Activated CD4-positive, alpha-beta memory T cell treated with anti-CD3 and anti-CD28 coated beads for 36 hours (primary cell): ENCODE measurements around the gene SDK1. TPM values are rescaled to one million over a fixed set of nuclear protein-coding genes. Genes with fewer than 3 reads are reported as not detected.
"Not testable (repeated sequence)": the region's sequence is repeated elsewhere in the genome, so short reads cannot be mapped to it uniquely, and the experiment has no call there.

ENCODE experiments used
- CTCF ChIA-PET: fragments of 350-600 bp; sonication (Branson Sonifier 250); formaldehyde crosslinking; loops from one replicate; lab custom pipeline; 2021; ENCODE audit warnings: antibody characterized with exemption, inconsistent platforms; lab: Charles Lee
- POLR2A ChIA-PET: fragments of 350-600 bp; sonication (Branson Sonifier 250); formaldehyde crosslinking; loops from one replicate; lab custom pipeline; 2021; ENCODE audit warnings: antibody characterized with exemption; lab: Charles Lee
- DNase-seq: peaks from one replicate; pipeline ENCODE4 v3.0.0-alpha.2; 2020
- H3K27ac Mint-ChIP-seq: one replicate; pipeline ENCODE4 v1.8.0; 2021; ENCODE audit warnings: mixed read lengths
- H3K27me3 Mint-ChIP-seq: one replicate; pipeline ENCODE4 v1.8.0; 2021; ENCODE audit warnings: mixed read lengths
- H3K36me3 Mint-ChIP-seq: one replicate; pipeline ENCODE4 v1.8.0; 2021; ENCODE audit warnings: mixed read lengths
- H3K4me1 Mint-ChIP-seq: one replicate; pipeline ENCODE4 v1.8.0; 2021; ENCODE audit warnings: low read depth, mixed read lengths
- H3K4me3 Mint-ChIP-seq: one replicate; pipeline ENCODE4 v1.8.0; 2021; ENCODE audit warnings: mild to moderate bottlenecking, mixed read lengths
- H3K9me3 Mint-ChIP-seq: one replicate; pipeline ENCODE4 v1.8.0; 2021; ENCODE audit warnings: mixed read lengths
- intact Hi-C: fragments of 100-400 bp; cut with micrococcal nuclease; formaldehyde crosslinking; loops from one replicate; pipeline ENCODE4 v1.15.1; 2023
- total RNA-seq, 2 experiments: library from RNA; stranded (reverse); gene quantifications; one replicate each; pipeline ENCODE4 v1.2.3, GENCODE V29; 2021

SDK1 gene
- total RNA-seq, 2 experiments from 2014 or later, result 0.14 to 0.24 TPM

DNA sequence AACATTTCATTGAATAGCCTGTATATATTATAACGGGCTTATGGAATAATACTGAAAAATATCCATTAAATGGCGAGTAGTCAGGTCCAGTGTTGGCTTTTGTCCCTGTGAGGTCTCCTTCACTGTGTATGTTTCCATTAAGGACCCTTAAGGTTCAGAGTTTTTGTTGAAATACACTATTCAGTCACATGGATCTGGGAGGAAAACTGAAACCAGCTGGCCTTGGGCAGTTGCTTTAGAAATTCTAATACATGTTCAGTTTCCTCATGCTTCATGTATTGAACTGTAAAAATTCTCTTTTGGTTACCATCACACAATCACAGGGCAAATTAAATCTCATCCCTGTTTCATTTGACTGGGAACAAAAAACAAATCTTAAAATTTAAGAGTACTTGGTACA lies 447.3 kb downstream of the SDK1 start:
- Mint-ChIP-seq H3K4me3 (no peak overlapping the region), H3K27me3 (peaks cover 4% of the 10 kb centered on the region), H3K4me1 (no peaks in the 10 kb centered on the region), H3K9me3 (no peaks in the 10 kb centered on the region), H3K36me3 (no peaks in the 10 kb centered on the region), H3K27ac (no peak overlapping the region)
- DNase-seq, result no peak
- intact Hi-C loops, result no loop called here
- ChIA-PET POLR2A (no interaction called here), CTCF (no interaction called here)

DNA sequence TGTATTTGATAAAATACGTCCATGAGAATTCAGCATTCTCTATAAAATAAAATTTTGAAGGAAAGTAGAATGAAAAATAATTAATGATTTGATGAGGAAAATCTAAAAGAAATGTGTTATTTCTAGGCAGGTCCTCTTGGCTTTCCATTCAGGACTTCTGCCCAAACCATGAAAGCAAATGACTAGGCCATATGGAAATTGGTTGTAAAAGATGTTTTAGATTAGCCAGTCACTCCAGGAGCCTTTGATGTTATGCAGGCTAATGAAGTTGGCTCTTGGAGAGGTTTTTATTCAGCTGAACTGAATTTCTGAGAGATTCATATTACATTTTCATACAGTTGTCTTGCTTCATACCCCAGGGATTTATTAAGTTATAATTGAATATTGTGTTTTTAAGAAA lies 452.8 kb downstream of the SDK1 start:
- H3K36me3 Mint-ChIP-seq, result no peaks in the 10 kb centered on the region
- no peak overlapping the region for H3K27ac Mint-ChIP-seq
- POLR2A ChIA-PET, result no interaction called here
- CTCF ChIA-PET, result no interaction called here
- H3K27me3 Mint-ChIP-seq, result no peaks in the 10 kb centered on the region
- DNase-seq, result no peak
- intact Hi-C loops, result no loop called here
- no peaks in the 10 kb centered on the region for H3K9me3 Mint-ChIP-seq
- H3K4me3 Mint-ChIP-seq, result no peak overlapping the region
- H3K4me1 Mint-ChIP-seq, result no peaks in the 10 kb centered on the region

DNA sequence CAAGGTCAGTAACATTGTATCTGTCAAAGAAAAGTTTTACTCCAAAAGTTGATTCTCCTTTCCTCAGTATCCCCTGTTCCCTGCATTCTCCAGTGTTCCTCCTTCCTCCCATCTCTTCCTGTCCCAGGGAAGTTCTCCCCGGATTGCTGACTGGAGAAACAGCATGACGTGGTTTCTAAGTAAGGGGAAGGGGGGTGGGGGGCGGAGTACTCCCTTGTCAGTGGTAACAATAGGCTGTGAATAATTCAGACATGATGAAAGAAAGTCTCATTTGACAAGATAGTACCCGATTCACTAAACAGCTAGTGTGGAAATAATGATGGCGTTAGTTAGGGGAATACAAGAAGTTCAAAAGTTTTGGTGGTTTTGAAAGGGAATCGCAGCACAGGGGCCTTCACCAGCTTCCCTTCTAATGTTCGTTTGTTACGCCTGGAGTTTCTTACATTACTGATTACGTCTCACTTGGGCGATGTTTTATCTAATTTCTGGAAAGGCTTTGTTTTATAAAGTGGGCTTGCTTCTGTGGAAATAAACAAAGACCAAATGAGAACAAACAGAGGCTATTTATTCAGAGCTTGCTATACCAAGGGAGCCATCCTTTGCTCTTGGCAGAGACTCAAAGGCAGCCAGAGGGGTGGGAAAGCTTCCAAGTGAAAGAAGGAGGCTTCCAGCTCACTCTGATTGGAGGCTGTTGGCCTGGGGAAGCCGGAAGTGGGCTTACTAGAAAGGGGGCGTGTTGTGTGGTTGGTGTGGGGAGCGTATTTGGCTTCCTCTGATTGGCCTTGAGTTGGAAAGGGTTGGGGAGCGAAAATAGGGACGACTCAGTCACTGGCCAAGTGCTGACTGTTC lies 453.7 kb downstream of the SDK1 start:
- H3K27ac Mint-ChIP-seq, result no peak overlapping the region
- ChIA-PET CTCF (no interaction called here), POLR2A (no interaction called here)
- H3K4me1 Mint-ChIP-seq, result no peaks in the 10 kb centered on the region
- no peak overlapping the region for H3K4me3 Mint-ChIP-seq
- DNase-seq, result no peak
- no peaks in the 10 kb centered on the region for H3K9me3 Mint-ChIP-seq
- no peaks in the 10 kb centered on the region for H3K27me3 Mint-ChIP-seq
- intact Hi-C loops, result no loop called here
- H3K36me3 Mint-ChIP-seq, result no peaks in the 10 kb centered on the region

DNA sequence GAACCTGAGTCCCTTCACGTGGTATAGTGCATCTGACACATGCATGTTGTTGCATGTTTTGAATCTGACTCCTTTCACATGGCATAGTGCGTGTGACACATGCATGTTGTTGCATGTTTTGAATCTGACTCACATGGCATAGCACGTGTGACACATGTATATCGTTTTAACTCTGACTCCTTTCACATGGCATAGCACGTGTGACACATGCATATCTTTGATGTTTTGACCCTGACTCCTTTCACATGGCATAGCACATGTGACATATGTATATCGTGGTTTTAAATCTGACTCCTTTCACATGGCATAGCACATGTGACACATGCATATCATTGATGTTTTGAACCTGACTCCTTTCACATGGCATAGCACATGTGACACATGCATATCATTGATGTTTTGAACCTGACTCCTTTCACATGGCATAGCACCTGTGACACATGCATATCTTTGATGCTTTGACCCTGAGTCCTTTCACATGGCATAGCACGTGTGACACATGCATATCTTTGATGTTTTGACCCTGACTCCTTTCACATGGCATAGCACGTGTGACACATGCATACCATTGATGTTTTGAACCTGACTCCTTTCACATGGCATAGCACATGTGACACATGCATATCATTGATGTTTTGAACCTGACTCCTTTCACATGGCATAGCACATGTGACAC lies 454.9 kb downstream of the SDK1 start:
- CTCF ChIA-PET, H3K4me1 Mint-ChIP-seq, DNase-seq, H3K4me3 Mint-ChIP-seq, H3K27me3 Mint-ChIP-seq, POLR2A ChIA-PET, H3K36me3 Mint-ChIP-seq, H3K9me3 Mint-ChIP-seq, H3K27ac Mint-ChIP-seq, intact Hi-C loops: not testable (repeated sequence)

DNA sequence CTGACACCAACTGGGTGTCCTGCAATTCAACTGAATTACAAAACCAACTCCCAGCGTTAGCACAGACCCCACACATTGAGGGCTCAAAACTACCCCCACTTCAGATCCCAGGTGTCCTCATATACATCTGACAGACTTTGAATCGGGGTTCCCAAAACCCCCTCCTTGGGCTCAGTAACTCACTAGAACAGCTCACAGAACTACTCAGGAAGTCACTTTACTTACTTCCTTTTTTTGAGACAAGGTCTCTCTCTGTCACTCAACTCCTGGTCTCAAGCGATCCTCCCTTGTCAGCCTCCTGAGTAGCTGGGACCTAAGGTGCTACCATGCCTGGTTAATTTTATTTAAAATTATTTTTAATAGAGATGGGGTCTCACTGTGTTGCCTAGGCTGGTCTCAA lies 456.0 kb downstream of the SDK1 start:
- ChIA-PET POLR2A (no interaction called here), CTCF (interaction anchor here (0.6 kb wide), 1 partner anchor 156 kb away, joined by 3 read pairs; no protein-coding TSS in a partner anchor)
- Mint-ChIP-seq H3K4me1 (no peaks in the 10 kb centered on the region), H3K27ac (no peak overlapping the region), H3K27me3 (peaks cover 6% of the 10 kb centered on the region), H3K9me3 (no peaks in the 10 kb centered on the region), H3K36me3 (no peaks in the 10 kb centered on the region), H3K4me3 (no peak overlapping the region)
- DNase-seq, result no peak
- intact Hi-C loops, result no loop called here

DNA sequence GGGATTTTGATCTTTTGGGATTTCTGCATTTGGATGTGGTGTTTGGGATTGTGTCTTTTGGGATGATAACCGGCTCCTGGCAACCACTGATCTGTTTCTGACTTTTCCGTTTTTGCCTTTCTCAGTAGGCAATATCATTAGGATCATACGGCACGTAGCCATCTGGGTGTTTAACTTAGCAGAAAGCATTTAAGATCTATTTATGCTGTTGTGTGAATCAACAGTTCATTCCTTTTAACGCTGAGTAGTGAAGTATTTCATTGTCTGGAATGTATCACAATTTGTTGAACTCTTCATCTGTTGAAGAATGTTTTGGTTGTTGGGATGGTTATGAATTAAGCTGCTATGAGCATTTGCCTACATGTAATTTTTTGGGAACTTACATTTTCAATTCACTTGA lies 459.6 kb downstream of the SDK1 start:
- intact Hi-C loops, result no loop called here
- ChIA-PET CTCF (no interaction called here), POLR2A (no interaction called here)
- peaks cover 9% of the 10 kb centered on the region for H3K27me3 Mint-ChIP-seq
- no peak overlapping the region for H3K4me3 Mint-ChIP-seq
- H3K36me3 Mint-ChIP-seq, result no peaks in the 10 kb centered on the region
- no peak overlapping the region for H3K27ac Mint-ChIP-seq
- no peaks in the 10 kb centered on the region for H3K4me1 Mint-ChIP-seq
- H3K9me3 Mint-ChIP-seq, result no peaks in the 10 kb centered on the region
- DNase-seq, result no peak

DNA sequence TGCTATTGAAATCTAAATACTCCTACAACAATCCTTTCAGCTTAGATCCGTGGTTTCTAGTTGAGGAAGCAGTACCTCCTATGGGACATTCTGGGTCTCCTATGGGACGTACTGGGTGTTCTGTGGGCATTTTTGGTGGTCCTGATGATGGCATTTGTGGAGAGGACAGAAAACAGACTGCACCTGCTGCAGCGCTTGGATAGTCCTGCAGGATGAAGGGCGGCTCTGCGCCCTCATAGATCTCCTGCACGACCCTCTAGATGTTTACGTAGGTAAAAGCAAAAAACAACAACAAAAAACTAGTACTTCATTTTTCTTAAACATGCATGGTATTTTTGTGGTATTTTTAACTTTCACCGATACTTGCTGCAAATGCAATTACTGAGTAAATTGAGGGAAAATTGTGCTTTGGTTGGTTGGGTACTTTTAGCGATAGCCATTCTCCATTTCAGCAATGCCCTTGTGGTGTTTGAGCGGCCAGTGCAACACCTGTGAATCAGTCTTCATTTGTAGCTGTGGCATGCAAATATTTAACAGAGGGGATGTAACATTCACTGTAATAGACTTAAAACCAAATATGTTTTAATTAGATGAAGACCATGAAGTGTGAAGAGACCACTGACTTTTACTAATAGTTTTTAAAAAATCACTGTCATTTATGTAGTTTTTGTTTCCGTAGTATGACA lies 461.2 kb downstream of the SDK1 start:
- CTCF ChIA-PET, result no interaction called here
- H3K9me3 Mint-ChIP-seq, result no peaks in the 10 kb centered on the region
- no peak overlapping the region for H3K4me3 Mint-ChIP-seq
- POLR2A ChIA-PET, result no interaction called here
- H3K27ac Mint-ChIP-seq, result no peak overlapping the region
- intact Hi-C loops, result no loop called here
- peaks cover 12% of the 10 kb centered on the region for H3K27me3 Mint-ChIP-seq
- no peak for DNase-seq
- no peaks in the 10 kb centered on the region for H3K36me3 Mint-ChIP-seq
- no peaks in the 10 kb centered on the region for H3K4me1 Mint-ChIP-seq

DNA sequence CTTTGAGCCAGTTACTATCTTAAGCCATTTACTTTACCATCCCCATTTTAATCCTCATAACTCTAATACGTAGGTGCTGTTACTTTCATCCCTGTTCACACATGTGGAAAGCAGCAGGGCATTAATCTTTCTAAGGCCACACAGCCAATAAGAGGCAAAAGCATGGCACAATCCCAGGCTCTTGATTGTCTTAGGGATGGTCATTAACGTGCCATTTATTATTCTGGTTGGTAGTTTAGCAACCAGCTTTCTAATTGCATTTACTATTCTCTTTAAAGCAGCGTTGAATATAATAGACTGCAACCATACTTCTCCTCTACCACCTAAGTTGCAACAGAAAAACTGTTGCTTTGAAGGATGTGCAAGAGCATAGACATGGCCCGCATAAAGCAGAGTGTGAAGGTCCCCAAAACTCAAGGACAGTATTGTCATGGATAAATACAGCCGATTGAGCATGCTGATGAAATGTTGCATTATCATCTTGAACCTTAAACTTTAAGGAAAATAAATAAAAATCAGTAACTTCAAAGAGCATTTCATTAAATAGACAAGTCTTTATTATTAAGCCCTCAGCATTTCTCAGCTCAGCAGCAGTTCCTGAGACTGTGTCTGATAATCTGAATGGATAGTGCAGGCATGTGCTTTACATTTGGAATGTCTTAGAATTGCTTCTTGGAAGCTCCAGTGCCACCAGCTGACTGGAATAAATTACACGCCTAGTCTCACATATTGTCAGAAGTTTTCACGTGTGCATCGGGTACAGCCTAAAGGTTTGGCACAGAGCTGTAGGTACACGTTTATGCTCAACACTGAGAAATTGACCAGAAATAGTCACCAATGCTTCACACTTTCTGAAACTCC lies 467.1 kb downstream of the SDK1 start:
- no peaks in the 10 kb centered on the region for H3K4me1 Mint-ChIP-seq
- no peak for DNase-seq
- no peak overlapping the region for H3K27ac Mint-ChIP-seq
- intact Hi-C loops, result no loop called here
- no peaks in the 10 kb centered on the region for H3K36me3 Mint-ChIP-seq
- H3K27me3 Mint-ChIP-seq, result peaks cover 12% of the 10 kb centered on the region
- H3K4me3 Mint-ChIP-seq, result no peak overlapping the region
- H3K9me3 Mint-ChIP-seq, result no peaks in the 10 kb centered on the region
- ChIA-PET CTCF (no interaction called here), POLR2A (no interaction called here)

DNA sequence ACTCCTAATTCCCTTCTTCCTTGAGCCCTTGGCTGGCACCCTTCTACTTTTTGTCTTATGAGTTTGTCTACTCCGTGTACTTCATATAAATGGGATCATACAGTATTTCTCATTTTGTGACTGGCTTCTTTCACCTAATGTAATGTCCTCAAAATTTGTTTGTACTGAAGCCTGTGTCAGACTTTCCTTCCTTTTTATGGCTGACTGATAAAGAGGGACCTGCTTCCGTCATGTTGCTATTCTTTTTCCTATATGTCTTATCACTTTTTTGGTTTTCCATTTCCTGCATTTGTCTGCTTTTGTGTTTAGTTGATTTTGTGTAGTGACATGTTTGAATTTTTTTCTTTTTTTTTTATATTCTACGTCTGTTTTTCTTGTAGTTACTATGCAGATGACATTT lies 470.9 kb downstream of the SDK1 start:
- ChIA-PET POLR2A (no interaction called here), CTCF (no interaction called here)
- Mint-ChIP-seq H3K36me3 (no peaks in the 10 kb centered on the region), H3K4me1 (no peaks in the 10 kb centered on the region), H3K9me3 (no peaks in the 10 kb centered on the region), H3K27ac (no peak overlapping the region), H3K27me3 (peaks cover 18% of the 10 kb centered on the region), H3K4me3 (no peak overlapping the region)
- DNase-seq, result no peak
- intact Hi-C loops, result no loop called here

DNA sequence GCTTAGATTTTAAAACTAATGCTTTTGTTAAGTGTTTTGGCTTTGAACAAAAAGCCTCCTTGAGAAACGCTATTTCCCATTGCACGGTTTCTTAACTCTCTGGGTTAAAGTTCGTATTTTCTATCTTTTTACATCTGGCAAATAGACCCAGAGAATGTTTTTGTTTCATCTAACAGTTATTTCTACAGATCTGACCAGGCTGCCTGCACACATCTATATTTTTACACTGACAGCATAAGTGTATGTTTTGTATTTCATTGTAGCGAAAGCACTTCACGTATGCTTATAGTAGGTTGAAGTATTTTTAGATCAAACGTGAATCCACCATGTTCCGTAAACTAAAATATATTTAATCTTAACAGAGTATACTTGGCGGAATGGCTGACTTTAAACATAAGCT lies 477.3 kb downstream of the SDK1 start:
- ChIA-PET POLR2A (no interaction called here), CTCF (no interaction called here)
- Mint-ChIP-seq H3K27me3 (peaks cover 16% of the 10 kb centered on the region), H3K4me3 (no peak overlapping the region), H3K4me1 (no peaks in the 10 kb centered on the region), H3K9me3 (peaks cover 18% of the 10 kb centered on the region), H3K27ac (no peak overlapping the region), H3K36me3 (peaks cover 3% of the 10 kb centered on the region)
- DNase-seq, result no peak
- intact Hi-C loops, result no loop called here

DNA sequence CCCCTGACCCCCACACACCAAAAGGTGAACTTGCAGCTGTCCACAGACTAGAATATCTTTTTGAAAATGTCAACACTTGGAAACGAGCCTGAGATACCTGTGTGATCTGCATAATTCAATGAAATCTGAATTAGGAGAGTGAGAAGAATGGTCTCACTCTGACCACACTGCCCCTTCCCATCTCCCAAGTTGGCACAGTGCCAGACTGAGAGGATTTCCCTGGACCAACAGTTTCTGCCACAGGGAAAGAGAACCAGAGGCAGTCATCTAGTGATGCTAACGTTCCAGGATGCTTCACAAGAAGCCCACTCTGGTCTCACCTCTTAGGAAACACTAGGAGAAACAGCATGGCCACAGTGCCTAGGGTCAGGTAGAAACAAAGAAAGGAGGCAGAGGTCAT lies 479.0 kb downstream of the SDK1 start:
- peaks cover 18% of the 10 kb centered on the region for H3K9me3 Mint-ChIP-seq
- H3K27me3 Mint-ChIP-seq, result peaks cover 18% of the 10 kb centered on the region
- intact Hi-C loops, result no loop called here
- H3K4me3 Mint-ChIP-seq, result no peak overlapping the region
- no peak overlapping the region for H3K27ac Mint-ChIP-seq
- no peak for DNase-seq
- peaks cover 3% of the 10 kb centered on the region for H3K36me3 Mint-ChIP-seq
- POLR2A ChIA-PET, result no interaction called here
- H3K4me1 Mint-ChIP-seq, result no peaks in the 10 kb centered on the region
- CTCF ChIA-PET, result no interaction called here

DNA sequence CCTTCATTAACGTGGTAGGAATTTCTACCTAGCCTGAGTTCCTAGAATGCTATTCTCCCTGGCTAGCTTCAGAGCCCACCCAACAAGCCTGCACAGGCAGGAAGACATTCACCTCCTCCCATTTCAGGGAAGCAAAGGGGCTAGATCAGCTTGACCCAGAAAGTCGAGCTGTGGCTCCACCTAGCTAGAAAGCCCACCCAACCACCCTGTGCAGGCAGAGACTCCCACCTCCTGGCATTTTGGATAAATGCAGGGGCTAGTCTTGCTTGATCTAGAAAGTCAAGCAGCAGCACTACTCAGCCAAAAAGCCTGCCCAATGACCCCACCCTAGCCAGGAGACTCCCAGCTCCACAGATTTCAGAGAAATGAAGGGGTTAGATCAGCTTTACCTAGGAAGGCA lies 479.5 kb downstream of the SDK1 start:
- peaks cover 3% of the 10 kb centered on the region for H3K36me3 Mint-ChIP-seq
- intact Hi-C loops, result no loop called here
- H3K9me3 Mint-ChIP-seq, result peaks cover 18% of the 10 kb centered on the region
- H3K27me3 Mint-ChIP-seq, result peaks cover 18% of the 10 kb centered on the region
- no peak overlapping the region for H3K4me3 Mint-ChIP-seq
- ChIA-PET CTCF (no interaction called here), POLR2A (no interaction called here)
- no peak for DNase-seq
- no peaks in the 10 kb centered on the region for H3K4me1 Mint-ChIP-seq
- no peak overlapping the region for H3K27ac Mint-ChIP-seq
